CD4-positive, CD25-positive, alpha-beta regulatory T cell (primary cell): ENCODE results near the gene AFAP1L2. TPM values are rescaled to one million over a fixed set of nuclear protein-coding genes. Genes with fewer than 3 reads are reported as not detected.

Experiments
- ATAC-seq, 2 donors: fragments of 150-1000 bp; cut with Tn5 transposase; one replicate each; pipeline ENCODE4 v1.10.0; 2021; ENCODE audit warnings: low read depth in 2 of 2, moderate number of reproducible peaks in 2 of 2, moderate library complexity in 1 of 2
- DNase-seq, 3 donors: peaks; one replicate each; pipeline versions ENCODE4 v3.0.0 to v3.0.0-alpha.2; 2012 to 2022; ENCODE audit warnings: mixed read lengths in 1 of 3
- H3K27ac ChIP-seq: one replicate; pipeline ENCODE4 v1.7.0; 2013; ENCODE audit warnings: mild to moderate bottlenecking, low read length; ENCODE audit not compliant: insufficient read depth, poor library complexity, severe bottlenecking
- H3K27me3 ChIP-seq: one replicate; pipeline ENCODE4 v1.7.0; 2013; ENCODE audit warnings: low read length; ENCODE audit not compliant: control insufficient read depth, insufficient read depth
- H3K36me3 ChIP-seq: one replicate; pipeline ENCODE4 v1.7.0; 2013; ENCODE audit warnings: mild to moderate bottlenecking, low read length, moderate library complexity; ENCODE audit not compliant: control insufficient read depth, insufficient read depth
- H3K4me1 ChIP-seq: 2 replicates; pipeline ENCODE4 v1.7.0; 2013; ENCODE audit warnings: mild to moderate bottlenecking, low read length; ENCODE audit not compliant: insufficient read depth, control insufficient read depth, poor library complexity, severe bottlenecking
- H3K4me3 ChIP-seq: one replicate; pipeline ENCODE4 v1.7.0; 2013; ENCODE audit warnings: low read depth, mild to moderate bottlenecking, low read length, moderate library complexity
- H3K9me3 ChIP-seq, 2 experiments: 1 replicate in 1 of 2; 2 replicates in 1 of 2; pipeline ENCODE4 v1.7.0; 2013; ENCODE audit warnings: low read length in 2 of 2, mild to moderate bottlenecking in 1 of 2, moderate library complexity in 1 of 2; ENCODE audit not compliant: control insufficient read depth in 2 of 2
- H3K27ac Mint-ChIP-seq, 3 donors: one replicate each; pipeline ENCODE4 v1.8.0; 2020 to 2022; ENCODE audit warnings: mild to moderate bottlenecking in 3 of 3, mixed read lengths in 3 of 3, moderate library complexity in 2 of 3
- H3K27me3 Mint-ChIP-seq: one replicate; pipeline ENCODE4 v1.8.0; 2022; ENCODE audit warnings: mild to moderate bottlenecking, mixed read lengths
- H3K36me3 Mint-ChIP-seq: one replicate; pipeline ENCODE4 v1.8.0; 2020; ENCODE audit warnings: mixed read lengths
- H3K4me1 Mint-ChIP-seq, 4 donors: one replicate each; pipeline ENCODE4 v1.8.0; 2020 to 2022; ENCODE audit warnings: mixed read lengths in 4 of 4, mild to moderate bottlenecking in 1 of 4
- H3K4me3 Mint-ChIP-seq, 4 donors: one replicate each; pipeline ENCODE4 v1.8.0; 2020 to 2022; ENCODE audit warnings: mild to moderate bottlenecking in 4 of 4, mixed read lengths in 4 of 4, moderate library complexity in 3 of 4
- H3K9me3 Mint-ChIP-seq, 7 donors: one replicate each; pipeline ENCODE4 v1.8.0; 2020 to 2022; ENCODE audit warnings: mixed read lengths in 7 of 7, mild to moderate bottlenecking in 3 of 7, moderate library complexity in 2 of 7
- polyA plus RNA-seq, 4 donors: library from polyadenylated mRNA; unstranded; fragments of 300-500 nt; fragmentation: Illumina TruSeq; gene quantifications; one replicate each; pipeline ENCODE4 v1.2.3, GENCODE V29; 2021
- total RNA-seq: library from RNA; stranded (reverse); gene quantifications from one replicate; pipeline ENCODE4 v1.2.3, GENCODE V29; 2022

AFAP1L2 gene
- total and polyA plus RNA-seq, 5 donors from 2014 or later: 1.1 to 4.6 (median 3.0) TPM

DNA sequence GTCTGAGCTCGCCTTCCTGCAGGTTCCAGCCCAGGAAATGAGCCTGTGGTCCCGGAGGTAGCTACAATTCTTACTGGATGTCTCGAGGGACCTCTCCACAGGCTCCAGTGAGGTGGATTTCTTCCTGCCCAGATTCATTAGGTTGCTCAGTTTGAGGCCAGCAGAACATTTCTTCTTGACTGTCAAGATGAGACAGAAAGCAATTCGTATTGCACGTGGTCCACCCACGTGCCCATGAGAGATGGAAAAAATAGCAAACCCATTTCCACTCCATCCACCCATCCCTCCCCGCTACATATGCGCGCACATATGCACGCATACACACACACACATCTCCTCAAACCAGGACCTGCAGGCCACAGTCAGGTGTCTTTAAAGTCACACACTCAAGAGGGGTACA, 96.6 kb downstream of the AFAP1L2 start:
- ATAC-seq (no peak), DNase-seq (no peak)
- H3K4me1 ChIP-seq: peaks cover 15% of the 10 kb centered on the region
- no peaks in the 10 kb centered on the region for H3K36me3 Mint-ChIP-seq
- no peak overlapping the region for H3K27ac ChIP-seq
- H3K9me3 Mint-ChIP-seq: no peaks in the 10 kb centered on the region
- no peaks in the 10 kb centered on the region for H3K36me3 ChIP-seq
- no peak overlapping the region for H3K27ac Mint-ChIP-seq
- no peak overlapping the region for H3K4me3 ChIP-seq
- no peaks in the 10 kb centered on the region for H3K27me3 ChIP-seq
- no peaks in the 10 kb centered on the region for H3K9me3 ChIP-seq
- H3K4me3 Mint-ChIP-seq: peak overlapping the region in 2 of 4 donors; percentile 7 to 24
- H3K4me1 Mint-ChIP-seq: peaks cover 5 to 17% (median 9%) of the 10 kb centered on the region in 4 donors
- H3K27me3 Mint-ChIP-seq: peaks cover 4% of the 10 kb centered on the region

DNA sequence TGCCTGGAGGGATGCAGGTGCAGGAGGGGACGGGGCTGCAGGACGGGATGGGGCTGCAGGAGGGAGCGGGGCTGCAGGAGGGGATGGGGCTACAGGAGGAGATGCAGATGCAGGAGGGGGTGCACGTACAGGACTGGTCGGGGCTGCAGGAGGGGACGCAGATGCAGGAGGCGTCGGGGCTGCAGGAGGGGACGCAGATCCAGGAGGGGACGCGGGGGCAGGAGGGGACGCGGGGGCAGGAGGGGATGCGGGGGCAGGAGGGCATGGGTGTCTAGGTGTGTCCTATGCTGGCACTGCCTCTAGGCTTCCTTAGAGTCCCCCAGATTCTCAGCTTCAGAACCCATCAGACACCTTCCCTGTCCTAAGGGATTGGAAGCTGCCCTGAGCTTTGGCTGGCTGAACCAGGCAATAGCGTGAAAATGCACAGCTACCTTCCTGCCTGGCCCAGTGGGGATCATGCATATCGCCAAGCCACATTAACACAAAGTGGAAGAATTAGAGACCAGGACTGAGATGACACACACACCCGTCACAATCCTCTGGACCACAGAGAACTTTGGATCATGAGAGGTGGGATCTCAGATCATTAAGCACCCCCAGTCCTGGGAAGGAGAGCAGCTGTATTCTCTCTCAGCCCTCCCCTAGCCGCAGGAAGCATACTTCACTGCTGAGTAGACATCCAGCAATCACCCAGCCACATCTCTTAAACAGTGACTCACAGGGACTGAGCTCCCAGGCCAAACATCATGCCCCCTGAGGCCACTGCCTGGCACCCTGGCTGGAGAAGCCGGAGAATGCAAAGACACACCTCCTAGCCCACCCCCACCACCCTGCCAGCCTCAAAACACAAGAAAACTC, 98.0 kb downstream of the AFAP1L2 start:
- no peak overlapping the region for H3K4me3 ChIP-seq
- Mint-ChIP-seq H3K27me3 (no peaks in the 10 kb centered on the region), H3K36me3 (peaks cover 4% of the 10 kb centered on the region), H3K27ac (no peak overlapping the region), H3K4me3 (peak overlapping the region in 3 of 4 donors; percentile 7 to 31 (median 11)), H3K4me1 (peaks cover 5 to 17% (median 9%) of the 10 kb centered on the region in 4 donors), H3K9me3 (no peaks in the 10 kb centered on the region)
- no peak overlapping the region for H3K27ac ChIP-seq
- no peaks in the 10 kb centered on the region for H3K9me3 ChIP-seq
- H3K4me1 ChIP-seq: peaks cover 15% of the 10 kb centered on the region
- no peaks in the 10 kb centered on the region for H3K36me3 ChIP-seq
- no peaks in the 10 kb centered on the region for H3K27me3 ChIP-seq
- ATAC-seq (no peak), DNase-seq (no peak)

DNA sequence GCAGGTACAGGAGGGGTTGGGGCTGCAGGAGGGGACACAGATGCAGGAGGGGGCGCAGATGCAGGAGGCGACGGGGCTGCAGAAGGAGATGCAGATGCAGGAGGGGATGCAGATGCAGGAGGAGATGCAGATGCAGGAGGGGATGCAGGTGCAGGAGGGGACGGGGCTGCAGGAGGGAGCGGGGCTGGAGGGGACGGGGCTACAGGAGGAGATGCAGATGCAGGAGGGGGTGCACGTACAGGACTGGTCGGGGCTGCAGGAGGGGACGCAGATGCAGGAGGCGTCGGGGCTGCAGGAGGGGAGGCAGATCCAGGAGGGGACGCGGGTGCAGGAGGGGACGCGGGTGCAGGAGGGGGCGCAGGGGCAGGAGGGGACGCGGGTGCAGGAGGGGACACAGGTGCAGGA, 98.8 kb downstream of the AFAP1L2 start:
- ATAC-seq: no peak

DNA sequence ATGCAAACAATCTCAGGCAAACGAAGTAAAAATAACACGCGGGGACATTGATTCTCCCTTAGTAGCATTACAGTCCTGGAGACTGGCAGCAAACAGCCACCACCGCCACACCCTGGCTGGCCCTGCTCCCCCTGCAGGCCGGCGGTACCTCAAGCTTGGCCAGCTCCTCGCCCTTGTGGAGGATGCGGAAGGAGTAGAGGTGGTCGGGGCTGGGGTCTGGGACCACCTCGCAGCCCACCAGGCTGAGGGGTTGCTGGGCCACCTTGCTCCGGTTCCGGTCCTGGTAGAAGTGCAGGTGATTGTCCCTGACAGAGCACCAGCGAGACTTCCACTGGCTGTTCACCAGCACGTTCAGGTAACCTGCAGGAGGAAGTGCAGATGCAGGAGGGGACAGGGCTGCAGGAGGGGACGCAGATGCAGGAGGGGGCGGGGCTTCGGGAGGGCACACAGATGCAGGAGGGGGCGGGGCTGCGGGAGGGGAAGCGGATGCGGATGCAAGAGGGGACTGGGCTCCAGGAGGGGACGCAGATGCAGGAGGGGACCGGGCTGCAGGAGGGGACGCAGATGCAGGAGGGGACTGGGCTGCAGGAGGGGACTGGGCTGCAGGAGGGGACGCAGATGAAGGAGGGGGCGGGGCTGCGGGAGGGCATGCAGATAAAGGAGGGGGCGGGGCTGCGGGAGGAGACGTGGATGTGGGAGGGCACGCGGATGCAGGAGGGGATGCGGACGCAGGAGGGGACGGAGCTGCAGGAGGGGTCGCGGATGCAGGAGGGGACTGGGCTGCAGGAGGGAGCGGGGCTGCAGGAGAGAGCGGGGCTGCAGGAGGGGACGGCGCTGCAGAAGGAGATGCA, 99.5 kb downstream of the AFAP1L2 start:
- no peaks in the 10 kb centered on the region for H3K9me3 ChIP-seq
- no peaks in the 10 kb centered on the region for H3K36me3 ChIP-seq
- DNase-seq (peak; percentile 51 to 76 (median 55)), ATAC-seq (peak; percentile 72)
- no peak overlapping the region for H3K27ac ChIP-seq
- Mint-ChIP-seq H3K4me1 (peaks cover 5 to 17% (median 9%) of the 10 kb centered on the region in 4 donors), H3K27me3 (no peaks in the 10 kb centered on the region), H3K4me3 (peak overlapping the region; percentile 89 to 94 (median 92)), H3K9me3 (no peaks in the 10 kb centered on the region), H3K27ac (peak overlapping the region; percentile 34 to 78 (median 60)), H3K36me3 (peaks cover 9% of the 10 kb centered on the region)
- peaks cover 15% of the 10 kb centered on the region for H3K4me1 ChIP-seq
- H3K27me3 ChIP-seq: no peaks in the 10 kb centered on the region
- peak overlapping the region; percentile 93 for H3K4me3 ChIP-seq

More for the DNA sequence above, 98.8 kb downstream of the AFAP1L2 start:
- no peaks in the 10 kb centered on the region for H3K9me3 Mint-ChIP-seq
- Histone ChIP-seq H3K36me3 (no peaks in the 10 kb centered on the region), H3K27me3 (no peaks in the 10 kb centered on the region), H3K27ac (no peak overlapping the region), H3K4me1 (peaks cover 15% of the 10 kb centered on the region), H3K4me3 (no peak overlapping the region), H3K9me3 (no peaks in the 10 kb centered on the region)
- H3K27me3 Mint-ChIP-seq: no peaks in the 10 kb centered on the region
- no peak for DNase-seq
- peaks cover 5 to 17% (median 9%) of the 10 kb centered on the region in 4 donors for H3K4me1 Mint-ChIP-seq
- peak overlapping the region in 2 of 4 donors; percentile 89 to 91 for H3K4me3 Mint-ChIP-seq
- H3K36me3 Mint-ChIP-seq: peaks cover 4% of the 10 kb centered on the region
- no peak overlapping the region for H3K27ac Mint-ChIP-seq

DNA sequence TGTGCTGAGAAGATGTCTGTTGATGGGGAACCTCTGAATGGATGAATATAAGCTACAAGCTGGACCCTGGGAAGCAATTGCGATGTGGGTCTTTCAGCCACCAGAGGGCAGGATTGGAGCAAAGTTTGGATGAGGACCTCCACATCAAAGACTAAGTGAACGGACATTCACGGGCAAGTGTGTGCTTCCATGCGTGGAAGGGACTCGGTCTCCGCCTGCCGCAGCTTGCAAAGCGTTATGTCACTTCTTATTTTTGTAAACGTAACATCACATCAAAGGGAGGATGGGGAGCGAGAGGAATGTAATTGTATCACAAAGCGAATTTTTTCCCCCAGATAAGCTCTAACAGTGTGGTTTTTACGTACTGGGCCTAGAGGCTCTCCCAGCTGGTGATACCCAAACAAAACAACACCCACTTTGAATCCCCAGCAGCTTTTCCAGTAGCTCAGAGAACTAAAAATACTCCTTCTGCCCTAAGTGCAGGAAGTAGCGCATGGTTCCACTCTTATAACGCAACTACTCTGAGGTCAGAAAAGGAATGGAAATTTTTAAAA, 100.2 kb downstream of the AFAP1L2 start:
- H3K4me3 Mint-ChIP-seq: peak overlapping the region; percentile 89 to 94 (median 92)
- H3K36me3 Mint-ChIP-seq: peaks cover 13% of the 10 kb centered on the region
- peak; percentile 39 to 49 for ATAC-seq
- peaks cover 5 to 17% (median 9%) of the 10 kb centered on the region in 4 donors for H3K4me1 Mint-ChIP-seq
- peak overlapping the region; percentile 93 for H3K4me3 ChIP-seq
- no peaks in the 10 kb centered on the region for H3K36me3 ChIP-seq
- no peak overlapping the region for H3K27ac ChIP-seq
- DNase-seq: peak; percentile 40 to 78 (median 55)
- H3K9me3 ChIP-seq: no peaks in the 10 kb centered on the region
- H3K9me3 Mint-ChIP-seq: no peaks in the 10 kb centered on the region
- no peaks in the 10 kb centered on the region for H3K27me3 ChIP-seq
- no peaks in the 10 kb centered on the region for H3K27me3 Mint-ChIP-seq
- peak overlapping the region; percentile 34 to 78 (median 60) for H3K27ac Mint-ChIP-seq
- peaks cover 15% of the 10 kb centered on the region for H3K4me1 ChIP-seq

DNA sequence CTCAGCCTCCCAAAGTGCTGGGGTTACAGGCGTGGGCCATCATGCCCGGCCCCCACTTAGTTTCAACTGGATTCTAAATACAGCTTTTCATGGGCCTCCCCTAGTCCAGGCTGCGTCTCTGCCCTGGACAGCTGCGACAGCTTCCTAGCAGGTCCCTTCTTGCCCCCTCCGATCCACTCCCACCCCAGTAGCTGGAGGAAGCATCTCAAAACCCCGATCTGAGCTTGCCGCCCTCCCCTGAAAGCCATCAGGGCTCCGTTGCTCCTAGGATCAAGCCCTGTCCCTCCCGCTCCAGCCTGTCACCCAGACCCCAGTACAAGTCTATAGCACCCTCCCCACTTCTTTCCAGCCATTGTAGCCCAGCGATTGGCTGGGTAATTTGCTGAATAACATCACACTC, 100.7 kb downstream of the AFAP1L2 start:
- no peaks in the 10 kb centered on the region for H3K9me3 Mint-ChIP-seq
- H3K4me3 Mint-ChIP-seq: peak overlapping the region; percentile 89 to 94 (median 92)
- H3K4me1 ChIP-seq: peaks cover 15% of the 10 kb centered on the region
- peak overlapping the region in 2 of 3 donors; percentile 34 to 78 for H3K27ac Mint-ChIP-seq
- H3K36me3 ChIP-seq: no peaks in the 10 kb centered on the region
- peaks cover 5 to 17% (median 9%) of the 10 kb centered on the region in 4 donors for H3K4me1 Mint-ChIP-seq
- H3K36me3 Mint-ChIP-seq: peaks cover 18% of the 10 kb centered on the region
- H3K27me3 ChIP-seq: no peaks in the 10 kb centered on the region
- H3K27ac ChIP-seq: no peak overlapping the region
- ATAC-seq: no peak
- peak overlapping the region; percentile 93 for H3K4me3 ChIP-seq
- H3K27me3 Mint-ChIP-seq: no peaks in the 10 kb centered on the region
- H3K9me3 ChIP-seq: no peaks in the 10 kb centered on the region
- DNase-seq: no peak

DNA sequence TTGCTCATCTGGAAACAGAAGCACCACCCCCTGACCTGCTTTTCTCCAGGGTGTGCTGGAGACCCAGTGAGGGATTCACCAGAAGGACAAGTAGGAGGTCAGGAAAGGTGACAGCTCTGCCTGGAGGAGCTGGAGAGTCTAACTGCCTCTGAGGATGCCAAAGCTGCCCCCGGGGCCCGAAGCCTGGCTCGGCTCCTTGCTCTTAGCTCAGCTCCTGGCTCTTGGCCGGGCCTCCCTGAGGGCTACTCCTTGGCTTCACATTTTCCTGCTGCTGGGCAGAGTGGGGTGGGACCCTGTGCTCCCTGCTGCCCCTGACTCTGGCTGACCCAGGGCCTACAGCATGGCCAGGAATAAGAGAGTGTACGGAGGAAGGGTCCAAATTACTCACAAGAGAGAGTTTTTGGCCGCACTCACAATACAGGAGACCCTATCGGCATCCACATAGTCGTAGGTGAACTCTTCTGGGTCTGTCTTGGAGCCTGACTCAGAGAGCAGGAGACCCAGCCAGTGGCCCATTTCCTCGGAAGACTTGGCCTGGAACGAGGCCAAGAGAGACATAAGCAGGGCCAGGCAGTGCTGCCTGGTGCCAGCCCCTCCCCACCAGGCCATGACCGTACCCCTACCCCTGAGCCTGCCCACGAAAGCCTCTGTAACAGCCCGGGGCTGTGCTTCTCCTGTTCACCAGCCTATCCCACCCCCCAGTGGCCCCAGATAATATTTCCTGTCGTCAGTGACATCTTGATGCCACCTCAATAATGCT, 102.2 kb downstream of the AFAP1L2 start:
- Histone ChIP-seq H3K9me3 (no peaks in the 10 kb centered on the region), H3K27me3 (no peaks in the 10 kb centered on the region), H3K36me3 (peaks cover 4% of the 10 kb centered on the region), H3K4me1 (peaks cover 15% of the 10 kb centered on the region), H3K4me3 (no peak overlapping the region), H3K27ac (no peak overlapping the region)
- ATAC-seq (no peak), DNase-seq (no peak)
- Mint-ChIP-seq H3K27ac (peak overlapping the region in 1 of 3 donors; percentile 55), H3K9me3 (peaks cover 0 to 2% (median 0%) of the 10 kb centered on the region in 7 donors), H3K27me3 (no peaks in the 10 kb centered on the region), H3K4me3 (no peak overlapping the region), H3K4me1 (peaks cover 5 to 14% (median 9%) of the 10 kb centered on the region in 4 donors), H3K36me3 (peaks cover 24% of the 10 kb centered on the region)
